Measurements from ENCODE around the gene AQR.
"Not testable (repeated sequence)": the region's sequence is repeated elsewhere in the genome, so short reads cannot be mapped to it uniquely, and the experiment has no call there.

The AQR gene

GRCh38 chr15:34813446-34814190, 155.9 kb downstream of the AQR start:
- no peak for DNase-seq (ENCODE audit: low read depth, low spot score)

GRCh38 chr15:34812868-34813365, 156.6 kb downstream of the AQR start:
- DNase-seq (ENCODE audit: low read depth, low spot score) = not testable (repeated sequence)

- no peak for DNase-seq (ENCODE audit: low read depth, low spot score)
These were observed 157.2 kb downstream of the AQR start for GRCh38 chr15:34812369-34812768.

GRCh38 chr15:34810443-34811129, 159.0 kb downstream of the AQR start:
- no peak for DNase-seq (ENCODE audit: low read depth, low spot score)

- DNase-seq (ENCODE audit: low read depth, low spot score) = no peak
These were observed 160.4 kb downstream of the AQR start for GRCh38 chr15:34809186-34809585.

GRCh38 chr15:34808016-34808415, 161.5 kb downstream of the AQR start:
- DNase-seq (ENCODE audit: low read depth, low spot score) = no peak

GRCh38 chr15:34807241-34807640, 162.3 kb downstream of the AQR start:
- DNase-seq (ENCODE audit: low read depth, low spot score) = not testable (repeated sequence)

- no peak for DNase-seq (ENCODE audit: low read depth, low spot score)
These were observed 164.8 kb downstream of the AQR start for GRCh38 chr15:34804776-34805175.

GRCh38 chr15:34804113-34804512, 165.4 kb downstream of the AQR start:
- no peak for DNase-seq (ENCODE audit: low read depth, low spot score)

- no peak for DNase-seq (ENCODE audit: low read depth, low spot score)
These were observed 166.5 kb downstream of the AQR start for GRCh38 chr15:34802803-34803750.

- no peak for DNase-seq (ENCODE audit: low read depth, low spot score)
These were observed 167.2 kb downstream of the AQR start for GRCh38 chr15:34802371-34802770.
